ENCODE measurements around the gene ST8SIA4. TPM values are rescaled to one million over a fixed set of nuclear protein-coding genes. Genes with fewer than 3 reads are reported as not detected.
"Not testable (repeated sequence)": the region's sequence is repeated elsewhere in the genome, so short reads cannot be mapped to it uniquely, and the experiment has no call there.

Gene ST8SIA4
- total RNA-seq, 4 donors from 2014 or later: 1.1 to 27.2 (median 3.0) TPM

DNA sequence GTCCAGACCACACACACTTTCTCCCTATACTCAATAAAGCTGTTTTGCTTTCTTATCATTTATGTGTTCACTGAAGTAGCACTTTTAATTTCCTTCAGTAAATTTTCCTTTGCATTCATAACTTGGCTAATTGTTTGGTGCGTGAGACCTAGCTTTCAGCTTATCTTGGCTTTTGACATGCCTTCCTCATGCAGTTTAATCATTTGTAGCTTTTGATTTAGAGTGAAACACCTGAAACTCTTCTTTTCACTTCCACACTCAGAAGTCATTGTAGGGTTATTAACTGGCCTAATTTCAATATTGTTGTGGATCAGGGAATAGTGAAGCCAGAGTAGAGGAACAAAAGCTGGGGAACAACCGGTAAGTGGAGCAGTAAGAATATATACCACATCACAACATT, 114.7 kb downstream of the ST8SIA4 start:
- no peak for TF ChIP-seq POLR2A (IDR thresholded peaks at IDR 0.05)
- TF ChIP-seq, protein P1, sequence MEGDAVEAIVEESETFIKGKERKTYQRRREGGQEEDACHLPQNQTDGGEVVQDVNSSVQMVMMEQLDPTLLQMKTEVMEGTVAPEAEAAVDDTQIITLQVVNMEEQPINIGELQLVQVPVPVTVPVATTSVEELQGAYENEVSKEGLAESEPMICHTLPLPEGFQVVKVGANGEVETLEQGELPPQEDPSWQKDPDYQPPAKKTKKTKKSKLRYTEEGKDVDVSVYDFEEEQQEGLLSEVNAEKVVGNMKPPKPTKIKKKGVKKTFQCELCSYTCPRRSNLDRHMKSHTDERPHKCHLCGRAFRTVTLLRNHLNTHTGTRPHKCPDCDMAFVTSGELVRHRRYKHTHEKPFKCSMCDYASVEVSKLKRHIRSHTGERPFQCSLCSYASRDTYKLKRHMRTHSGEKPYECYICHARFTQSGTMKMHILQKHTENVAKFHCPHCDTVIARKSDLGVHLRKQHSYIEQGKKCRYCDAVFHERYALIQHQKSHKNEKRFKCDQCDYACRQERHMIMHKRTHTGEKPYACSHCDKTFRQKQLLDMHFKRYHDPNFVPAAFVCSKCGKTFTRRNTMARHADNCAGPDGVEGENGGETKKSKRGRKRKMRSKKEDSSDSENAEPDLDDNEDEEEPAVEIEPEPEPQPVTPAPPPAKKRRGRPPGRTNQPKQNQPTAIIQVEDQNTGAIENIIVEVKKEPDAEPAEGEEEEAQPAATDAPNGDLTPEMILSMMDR (IDR thresholded peaks at IDR 0.05): no peak
- Histone ChIP-seq H3K27me3 (no peaks in the 10 kb centered on the region), H3K9me3 (no peaks in the 10 kb centered on the region), H3K36me3 (no peaks in the 10 kb centered on the region), H3K27ac (no peak overlapping the region), H3K4me1 (no peaks in the 10 kb centered on the region), H3K4me3 (no peak overlapping the region)
- DNase-seq: no peak

DNA sequence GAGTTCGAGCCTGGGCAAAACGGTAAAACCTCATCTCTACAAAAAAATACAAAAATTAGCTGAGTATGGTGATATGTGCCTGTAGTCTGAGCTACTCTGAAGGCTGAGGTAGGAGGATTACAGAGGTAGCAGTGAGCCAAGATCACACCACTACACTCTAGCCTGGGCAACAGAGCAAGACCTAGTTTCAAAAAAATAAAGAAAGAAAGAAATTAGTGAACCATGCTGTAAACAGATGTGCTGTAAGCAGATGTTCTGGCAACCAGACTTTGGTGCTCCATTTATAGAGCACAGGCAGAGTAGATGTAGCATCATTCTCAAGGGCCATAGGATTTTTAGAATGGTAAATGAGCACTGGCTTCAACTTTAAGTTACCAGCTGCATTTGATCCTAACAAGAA, 115.4 kb downstream of the ST8SIA4 start:
- Histone ChIP-seq H3K4me1 (no peaks in the 10 kb centered on the region), H3K27me3 (no peaks in the 10 kb centered on the region), H3K4me3 (no peak overlapping the region), H3K27ac (no peak overlapping the region), H3K36me3 (no peaks in the 10 kb centered on the region), H3K9me3 (no peaks in the 10 kb centered on the region)
- TF ChIP-seq POLR2A (IDR thresholded peaks at IDR 0.05): no peak
- TF ChIP-seq, protein P1 (IDR thresholded peaks at IDR 0.05): no peak
- DNase-seq: no peak

DNA sequence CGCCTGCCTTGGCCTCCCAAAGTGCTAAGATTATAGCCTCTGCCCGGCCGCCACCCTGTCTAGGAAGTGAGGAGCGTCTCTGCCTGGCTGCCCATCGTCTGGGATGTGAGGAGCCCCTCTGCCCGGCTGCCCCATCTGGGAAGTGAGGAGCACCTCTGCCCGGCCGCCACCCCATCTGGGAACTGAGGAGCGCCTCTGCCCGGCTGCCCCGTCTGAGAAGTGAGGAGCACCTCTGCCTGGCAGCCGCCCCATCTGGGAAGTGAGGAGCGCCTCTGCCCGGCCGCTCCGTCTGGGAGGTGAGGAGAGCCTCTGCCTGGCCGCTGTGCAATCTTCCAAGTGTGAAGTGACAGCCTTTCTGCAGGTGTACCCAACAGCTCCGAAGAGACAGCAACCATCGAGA, 117.5 kb downstream of the ST8SIA4 start:
- H3K9me3 ChIP-seq, H3K27ac ChIP-seq, H3K4me1 ChIP-seq, DNase-seq, H3K36me3 ChIP-seq, H3K4me3 ChIP-seq, H3K27me3 ChIP-seq: not testable (repeated sequence)

DNA sequence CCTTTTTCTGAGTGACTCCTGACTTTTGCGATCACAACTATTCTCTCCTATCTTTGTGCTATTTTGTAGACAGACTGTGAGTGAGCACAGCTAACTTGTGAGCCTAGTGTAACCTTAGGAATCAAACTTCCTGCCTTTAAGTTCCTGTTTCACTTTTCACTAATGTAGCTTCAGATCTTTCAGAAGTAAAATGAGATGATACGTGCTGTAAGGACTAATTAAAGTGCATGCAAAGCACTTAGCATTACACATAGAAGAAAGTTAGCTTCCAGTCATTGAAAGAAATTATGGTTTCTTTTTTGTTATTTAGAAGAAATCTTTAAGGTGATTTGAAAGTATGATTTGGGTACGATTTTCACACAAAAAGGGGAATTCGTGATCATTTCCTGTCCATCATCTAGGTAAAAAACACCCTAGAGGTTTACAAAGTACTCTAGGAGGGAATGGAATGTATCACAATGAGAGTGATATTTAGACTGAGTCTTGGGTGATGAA, 122.7 kb downstream of the ST8SIA4 start:
- no peak for DNase-seq
- Histone ChIP-seq H3K4me1 (peaks cover 0 to 7% (median 3%) of the 10 kb centered on the region in 4 donors), H3K9me3 (no peaks in the 10 kb centered on the region), H3K36me3 (no peaks in the 10 kb centered on the region), H3K4me3 (peak overlapping the region in 2 of 4 donors; percentile 11 to 17), H3K27me3 (no peaks in the 10 kb centered on the region), H3K27ac (peak overlapping the region in 3 of 4 donors; percentile 3 to 65 (median 48))
- TF ChIP-seq, protein P1 (IDR thresholded peaks at IDR 0.05): no peak
- TF ChIP-seq POLR2A (IDR thresholded peaks at IDR 0.05): no peak

DNA sequence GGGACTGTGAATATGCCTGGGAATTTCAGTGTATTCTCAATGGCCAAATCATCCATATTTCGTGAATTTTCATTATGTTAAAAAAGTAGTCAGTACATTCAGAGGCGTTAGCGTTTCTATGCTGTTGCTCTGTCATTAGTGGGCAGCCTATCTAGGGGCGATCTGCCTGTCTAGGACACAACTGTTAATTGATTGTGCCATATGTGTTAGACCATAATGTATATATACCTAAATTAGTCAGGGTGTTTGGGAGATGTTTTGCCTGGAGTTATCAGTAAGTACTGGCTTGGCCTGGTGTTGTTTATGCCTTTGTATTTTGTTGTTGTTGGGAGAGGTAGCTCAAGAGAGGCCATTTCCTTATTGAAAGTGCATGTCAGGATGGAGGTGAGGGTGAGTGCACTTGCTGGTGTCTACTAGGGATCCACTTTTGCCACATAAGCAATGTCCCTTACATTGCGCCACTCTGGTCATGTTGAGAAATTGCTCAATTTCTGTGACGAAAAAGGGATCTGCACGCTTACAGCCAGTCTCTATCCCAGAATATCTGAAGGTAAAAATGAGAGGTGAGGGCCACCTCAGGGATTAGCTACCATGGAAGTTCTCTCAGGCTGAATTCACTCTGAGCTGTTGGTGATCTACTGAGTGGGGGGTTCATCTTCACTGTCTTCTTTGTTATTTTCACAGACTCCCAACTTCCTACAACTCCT, 123.3 kb downstream of the ST8SIA4 start:
- peaks cover 0 to 7% (median 3%) of the 10 kb centered on the region in 4 donors for H3K4me1 ChIP-seq
- TF ChIP-seq, protein P1 (IDR thresholded peaks at IDR 0.05): no peak
- no peak for TF ChIP-seq POLR2A (IDR thresholded peaks at IDR 0.05)
- H3K36me3 ChIP-seq: no peaks in the 10 kb centered on the region
- DNase-seq: peak in 1 of 3 donors; percentile 22
- peak overlapping the region; percentile 3 to 65 (median 26) for H3K27ac ChIP-seq
- H3K27me3 ChIP-seq: no peaks in the 10 kb centered on the region
- H3K9me3 ChIP-seq: no peaks in the 10 kb centered on the region
- H3K4me3 ChIP-seq: peak overlapping the region in 1 of 4 donors; percentile 17

DNA sequence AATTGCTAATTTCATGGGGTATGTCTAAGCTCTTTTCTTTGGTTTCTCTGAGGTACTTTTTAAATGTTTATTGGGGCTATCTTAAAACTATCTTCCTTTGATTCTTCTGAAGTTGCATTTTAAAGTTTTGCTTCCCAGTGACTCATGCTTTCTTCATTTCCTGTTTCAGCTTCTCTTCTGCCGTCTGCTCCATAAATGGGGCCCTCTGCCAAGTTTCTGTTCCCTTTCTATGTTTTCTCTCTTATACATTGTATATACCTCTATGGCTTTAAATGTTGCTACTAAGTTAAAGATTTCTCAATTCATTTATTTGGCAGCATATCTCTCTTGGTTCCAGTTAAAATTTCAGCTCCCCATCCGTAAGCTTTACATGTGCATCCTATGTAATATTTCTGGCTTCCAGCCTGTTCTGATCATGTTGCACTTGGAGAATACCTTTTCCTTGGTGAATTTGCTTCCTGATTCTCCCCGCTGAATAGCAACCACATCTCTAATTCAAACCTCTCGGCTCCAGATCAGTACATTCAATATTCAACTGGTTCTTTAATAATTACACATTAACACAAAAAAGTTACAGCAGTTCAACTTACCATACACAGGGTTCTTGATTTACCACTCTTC, 125.3 kb downstream of the ST8SIA4 start:
- H3K9me3 ChIP-seq: no peaks in the 10 kb centered on the region
- no peak for TF ChIP-seq POLR2A (IDR thresholded peaks at IDR 0.05)
- TF ChIP-seq, protein P1 (IDR thresholded peaks at IDR 0.05): no peak
- no peaks in the 10 kb centered on the region for H3K27me3 ChIP-seq
- H3K36me3 ChIP-seq: no peaks in the 10 kb centered on the region
- peak overlapping the region in 1 of 4 donors; percentile 47 for H3K27ac ChIP-seq
- DNase-seq: peak in 1 of 3 donors; percentile 43
- H3K4me3 ChIP-seq: no peak overlapping the region
- peaks cover 0 to 7% (median 3%) of the 10 kb centered on the region in 4 donors for H3K4me1 ChIP-seq
